OCI-LY3 (cell line): ENCODE results near the gene TLE3.

Source experiments
- H2AFZ ChIP-seq: fragments of 200-600, 300-600 bp; shearing (Covaris generic); 2 replicates; pipeline ENCODE4 v1.6.0; 2014; ENCODE audit warnings: antibody characterized with exemption, low read depth, low read length
- H3K27ac ChIP-seq: fragments of 200-600, 300-600 bp; sonication (generic); 2 replicates; pipeline ENCODE4 v1.5.1; 2014; ENCODE audit warnings: mild to moderate bottlenecking, low read length, moderate library complexity, mixed read lengths
- H3K27me3 ChIP-seq: fragments of 200-600, 300-600 bp; sonication (generic); 2 replicates; pipeline ENCODE4 v1.6.1; 2014; ENCODE audit warnings: low read depth, low read length, mixed read lengths
- H3K36me3 ChIP-seq: fragments of 200-600, 300-600 bp; sonication (generic); replicated peaks from 2 replicates; pipeline ENCODE3; 2014; ENCODE audit warnings: low read depth, low read length, mixed read lengths
- H3K4me1 ChIP-seq: fragments of 300-600, 200-600 bp; sonication (generic); 2 replicates; pipeline ENCODE4 v1.6.1; 2014; ENCODE audit warnings: low read length, mixed read lengths
- H3K4me2 ChIP-seq: fragments of 200-600, 300-600 bp; sonication (generic); 2 replicates; pipeline ENCODE4 v1.6.1; 2014; ENCODE audit warnings: low read length, mixed read lengths
- H3K4me3 ChIP-seq: fragments of 300-600, 200-600 bp; sonication (generic); 2 replicates; pipeline ENCODE4 v1.5.1; 2014; ENCODE audit warnings: antibody characterized with exemption, mild to moderate bottlenecking, low read length, moderate library complexity
- H3K79me2 ChIP-seq: fragments of 300-600, 200-600 bp; shearing (Covaris generic); 2 replicates; pipeline ENCODE4 v1.6.1; 2014; ENCODE audit warnings: mild to moderate bottlenecking, low read length, mixed read lengths
- H3K9ac ChIP-seq: fragments of 300-600, 200-600 bp; shearing (Covaris generic); 2 replicates; pipeline ENCODE4 v1.6.0; 2014; ENCODE audit warnings: mild to moderate bottlenecking, low read length, moderate library complexity
- H3K9me3 ChIP-seq: fragments of 200-600, 300-600 bp; shearing (Covaris generic); 2 replicates; pipeline ENCODE4 v1.6.1; 2014; ENCODE audit warnings: low read length, mixed read lengths; ENCODE audit not compliant: insufficient read depth
- H4K20me1 ChIP-seq: fragments of 200-600, 300-600 bp; sonication (generic); 2 replicates; pipeline ENCODE4 v1.6.1; 2016; ENCODE audit warnings: low read length, mixed read lengths; ENCODE audit not compliant: insufficient read depth
- CTCF ChIP-seq: fragments of 200-600, 300-600 bp; sonication (generic); IDR thresholded peaks from 2 replicates; pipeline ENCODE4 v1.5.1; 2014; ENCODE audit warnings: antibody characterized with exemption, low read length, low read depth
- EZH2phosphoT487 ChIP-seq: fragments of 200-600 bp; shearing (Covaris generic); IDR thresholded peaks from 2 replicates; pipeline ENCODE4 v1.6.1; 2018; ENCODE audit warnings: antibody characterized with exemption, mixed run types, low read depth

Gene TLE3

GRCh38 chr15:70023769-70024491 is 73.8 kb downstream of the TLE3 start:
- H3K9me3 ChIP-seq, result peaks cover 8% of the 10 kb centered on the region
- H3K9ac ChIP-seq, result no peak overlapping the region
- peaks cover 4% of the 10 kb centered on the region; the same call in 1 of the 2 replicates for H3K27me3 ChIP-seq
- no peaks in the 10 kb centered on the region for H3K79me2 ChIP-seq
- TF ChIP-seq CTCF, result no peak
- TF ChIP-seq EZH2phosphoT487, result no peak
- H3K4me3 ChIP-seq, result no peak overlapping the region
- H3K4me2 ChIP-seq, result peak overlapping the region; percentile 11
- no peak overlapping the region for H2AFZ ChIP-seq
- H3K27ac ChIP-seq, result no peak overlapping the region
- peaks cover 32% of the 10 kb centered on the region for H3K4me1 ChIP-seq
- H4K20me1 ChIP-seq, result no peaks in the 10 kb centered on the region
- H3K36me3 ChIP-seq, result peaks cover 2% of the 10 kb centered on the region

GRCh38 chr15:70023064-70023768 is 74.5 kb downstream of the TLE3 start:
- no peaks in the 10 kb centered on the region for H3K79me2 ChIP-seq
- H3K27ac ChIP-seq, result no peak overlapping the region
- H3K4me3 ChIP-seq, result no peak overlapping the region
- H4K20me1 ChIP-seq, result no peaks in the 10 kb centered on the region
- TF ChIP-seq CTCF, result no peak
- no peak for TF ChIP-seq EZH2phosphoT487
- H3K4me1 ChIP-seq, result peaks cover 39% of the 10 kb centered on the region
- peak overlapping the region; percentile 11 for H3K4me2 ChIP-seq
- peaks cover 2% of the 10 kb centered on the region for H3K36me3 ChIP-seq
- no peak overlapping the region for H2AFZ ChIP-seq
- H3K9ac ChIP-seq, result no peak overlapping the region
- peaks cover 4% of the 10 kb centered on the region; the same call in 1 of the 2 replicates for H3K27me3 ChIP-seq
- H3K9me3 ChIP-seq, result peaks cover 8% of the 10 kb centered on the region

- Histone ChIP-seq H3K4me1 (peaks cover 69% of the 10 kb centered on the region), H3K27ac (no peak overlapping the region), H3K27me3 (0 out of 2 replicates have a peak, but pooled peaks cover 4% of the 10 kb centered on the region), H2AFZ (no peak overlapping the region), H3K9ac (no peak overlapping the region), H3K9me3 (peaks cover 8% of the 10 kb centered on the region), H3K36me3 (peaks cover 7% of the 10 kb centered on the region), H3K4me2 (no peak overlapping the region; the same call in 1 of the 2 replicates), H3K4me3 (no peak overlapping the region), H4K20me1 (no peaks in the 10 kb centered on the region), H3K79me2 (no peaks in the 10 kb centered on the region)
- TF ChIP-seq EZH2phosphoT487 (no peak), CTCF (no peak)
Observed at GRCh38 chr15:70020229-70020628, 77.5 kb downstream of the TLE3 start.
